Panc1 (cell line): ENCODE measurements around the gene OPTN.

Source experiments
- CTCF ChIP-seq: fragments of 450-650 bp; IDR thresholded peaks from 2 replicates; pipeline ENCODE4 v1.5.1; 2017; ENCODE audit warnings: mild to moderate bottlenecking
- SIN3A ChIP-seq: IDR thresholded peaks from 2 replicates; pipeline ENCODE4 v1.6.1; 2012; ENCODE audit warnings: low read depth, mild to moderate bottlenecking, low read length, moderate library complexity, borderline replicate concordance; ENCODE audit not compliant: insufficient read depth

DNA sequence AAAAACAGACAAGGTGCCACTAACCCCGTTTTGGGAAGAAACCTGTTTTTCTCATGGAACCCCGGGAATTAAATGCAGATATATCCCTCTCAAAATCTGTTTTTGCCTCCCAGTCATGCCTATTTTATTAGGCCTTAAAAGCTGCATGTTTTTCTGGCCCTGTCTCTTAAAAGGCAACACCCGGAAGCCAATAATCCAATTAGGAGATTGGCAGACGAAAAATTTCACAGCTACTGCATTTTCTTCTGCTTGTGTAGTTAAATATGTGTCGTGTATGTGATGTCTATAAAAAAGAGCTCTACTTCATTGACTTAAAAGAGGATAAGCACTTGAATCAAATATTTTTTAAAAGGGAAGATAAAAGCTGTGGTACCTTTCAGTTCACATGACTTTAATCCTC lies 31.9 kb upstream of the OPTN start:
- TF ChIP-seq CTCF (no peak), SIN3A (no peak)
